KG1 (cell line): ENCODE results near the gene GALM.
A peak's percentile ranks its signal among the peaks of the same experiment; 100 is the strongest.
"Not testable (repeated sequence)": the region's sequence is repeated elsewhere in the genome, so short reads cannot be mapped to it uniquely, and the experiment has no call there.

ENCODE experiments used
- DNase-seq: peaks from one replicate; lab custom pipeline; 2025; lab: John Stamatoyannopoulos, UW

GALM gene

GRCh38 chr2:38665854-38666555 lies at the start of gene GALM:
TSS of gene GALM (plus strand) at chr2:38666114. CDS start at chr2:38666162, 48 bp downstream.
- no peak for DNase-seq

GRCh38 chr2:38617301-38617700 lies 48.6 kb upstream of the GALM start:
- DNase-seq = no peak

GRCh38 chr2:38619458-38620164 lies 46.3 kb upstream of the GALM start:
- DNase-seq = no peak

- DNase-seq = no peak
Observed at GRCh38 chr2:38620282-38620977, 45.5 kb upstream of the GALM start.

GRCh38 chr2:38621018-38621417 lies 44.9 kb upstream of the GALM start:
- DNase-seq = no peak

GRCh38 chr2:38622210-38622609 lies 43.7 kb upstream of the GALM start:
- DNase-seq = peak; percentile 37

GRCh38 chr2:38626326-38627035 lies 39.4 kb upstream of the GALM start:
- no peak for DNase-seq

GRCh38 chr2:38627391-38627790 lies 38.5 kb upstream of the GALM start:
- no peak for DNase-seq

GRCh38 chr2:38629684-38630083 lies 36.2 kb upstream of the GALM start:
- no peak for DNase-seq

- no peak for DNase-seq
Observed at GRCh38 chr2:38631976-38632375, 33.9 kb upstream of the GALM start.

- no peak for DNase-seq
Observed at GRCh38 chr2:38632980-38633379, 32.9 kb upstream of the GALM start.

GRCh38 chr2:38633895-38634294 lies 32.0 kb upstream of the GALM start:
- DNase-seq = no peak

GRCh38 chr2:38634684-38635083 lies 31.2 kb upstream of the GALM start:
- DNase-seq = no peak

- no peak for DNase-seq
Observed at GRCh38 chr2:38635139-38635538, 30.8 kb upstream of the GALM start.

- no peak for DNase-seq
Observed at GRCh38 chr2:38636069-38636468, 29.8 kb upstream of the GALM start.

- not testable (repeated sequence) for DNase-seq
Observed at GRCh38 chr2:38642373-38643017, 23.4 kb upstream of the GALM start.

- no peak for DNase-seq
Observed at GRCh38 chr2:38643021-38643671, 22.8 kb upstream of the GALM start.

- peak; percentile 40 for DNase-seq
Observed at GRCh38 chr2:38643683-38644511, 22.0 kb upstream of the GALM start.

GRCh38 chr2:38648107-38648761 lies 17.7 kb upstream of the GALM start:
- peak; percentile 51 for DNase-seq

- DNase-seq = no peak
Observed at GRCh38 chr2:38649176-38649728, 16.7 kb upstream of the GALM start.
